Lower lobe of right lung (tissue), 2 donors: ENCODE data around the gene ARHGAP10. TPM values are rescaled to one million over a fixed set of nuclear protein-coding genes. Genes with fewer than 3 reads are reported as not detected.

Source experiments
- ATAC-seq, 2 donors: fragments of 200-7000 bp; cut with Tn5 transposase; one replicate each; pipeline ENCODE4 v1.9.1; 2020 to 2022; ENCODE audit warnings: mild to moderate bottlenecking in 2 of 2, moderate library complexity in 2 of 2
- DNase-seq: peaks from one replicate; pipeline ENCODE4 v3.0.0-alpha.2; 2020
- H3K27ac ChIP-seq: fragments of 200-600 bp; one replicate; pipeline ENCODE4 v1.8.0; 2022
- H3K27me3 ChIP-seq: fragments of 200-600 bp; one replicate; pipeline ENCODE4 v1.8.0; 2022; ENCODE audit warnings: low read depth
- H3K36me3 ChIP-seq: fragments of 200-600 bp; one replicate; pipeline ENCODE4 v1.8.0; 2022; ENCODE audit warnings: mild to moderate bottlenecking
- H3K4me1 ChIP-seq: fragments of 200-600 bp; one replicate; pipeline ENCODE4 v1.8.0; 2022
- H3K4me3 ChIP-seq: fragments of 200-600 bp; one replicate; pipeline ENCODE4 v1.8.0; 2022; ENCODE audit warnings: mild to moderate bottlenecking
- H3K9me3 ChIP-seq: fragments of 200-600 bp; one replicate; pipeline ENCODE4 v1.8.0; 2022
- intact Hi-C: fragments of 100-400 bp; cut with DNase I; formaldehyde crosslinking; loops from one replicate; pipeline ENCODE4 v1.11.0; 2022
- total RNA-seq: library from RNA; stranded (reverse); fragmentation: NEBNext Ultra II Directional; extraction: Animal tissue kit (Norgen Biotek cat#: 25700); gene quantifications from one replicate; pipeline ENCODE4 v1.2.1, GENCODE V29; 2021
- TF ChIP-seq, protein P1 (sequence below): fragments of 200-600 bp; IDR thresholded peaks from one replicate; pipeline ENCODE4 v1.8.0; 2022; ENCODE audit warnings: antibody characterized with exemption, mild to moderate bottlenecking
- donor health status: DM: no; HTN: yes; CAD: no; lungs with severe emphysema.

Gene ARHGAP10
- total RNA-seq, 1 donor from 2014 or later = 26.4 TPM

DNA sequence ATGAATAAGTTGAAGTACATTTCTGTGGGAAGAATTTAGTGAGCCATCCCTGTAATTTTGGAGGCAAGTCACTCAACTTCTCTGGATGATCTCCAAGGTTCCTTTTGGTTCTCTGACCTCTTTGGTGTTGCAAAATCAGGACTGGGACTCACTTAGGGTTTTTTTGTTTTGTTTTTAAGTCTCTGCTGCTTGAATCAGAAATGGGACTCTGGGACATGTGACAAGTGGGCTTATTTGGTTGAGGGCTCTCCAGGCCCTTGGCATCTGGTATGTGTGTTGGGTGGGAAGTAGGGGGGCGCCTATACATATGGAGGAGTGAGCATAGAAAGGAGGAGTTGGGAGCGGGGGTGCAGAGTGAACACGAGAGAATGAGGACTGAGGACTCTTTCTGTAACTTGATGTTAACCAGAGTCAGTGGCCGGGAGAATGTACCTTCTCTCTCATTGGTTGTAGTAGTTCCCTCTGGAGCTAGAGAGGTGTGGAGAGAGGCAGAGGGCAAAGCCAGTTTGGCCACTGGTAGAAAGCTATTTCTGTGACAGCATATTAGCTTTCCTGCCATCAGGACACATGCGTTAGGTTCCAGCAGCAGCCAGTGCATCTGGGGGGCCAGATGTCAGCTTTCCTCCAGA lies 1.9 kb downstream of the ARHGAP10 start:
- Histone ChIP-seq H3K36me3 (no peaks in the 10 kb centered on the region), H3K4me3 (peak overlapping the region; percentile 86), H3K27me3 (no peaks in the 10 kb centered on the region), H3K9me3 (no peaks in the 10 kb centered on the region), H3K4me1 (peaks cover 38% of the 10 kb centered on the region), H3K27ac (peak overlapping the region; percentile 88)
- intact Hi-C loops = no loop called here
- ATAC-seq (no peak), DNase-seq (no peak)
- TF ChIP-seq, protein P1, sequence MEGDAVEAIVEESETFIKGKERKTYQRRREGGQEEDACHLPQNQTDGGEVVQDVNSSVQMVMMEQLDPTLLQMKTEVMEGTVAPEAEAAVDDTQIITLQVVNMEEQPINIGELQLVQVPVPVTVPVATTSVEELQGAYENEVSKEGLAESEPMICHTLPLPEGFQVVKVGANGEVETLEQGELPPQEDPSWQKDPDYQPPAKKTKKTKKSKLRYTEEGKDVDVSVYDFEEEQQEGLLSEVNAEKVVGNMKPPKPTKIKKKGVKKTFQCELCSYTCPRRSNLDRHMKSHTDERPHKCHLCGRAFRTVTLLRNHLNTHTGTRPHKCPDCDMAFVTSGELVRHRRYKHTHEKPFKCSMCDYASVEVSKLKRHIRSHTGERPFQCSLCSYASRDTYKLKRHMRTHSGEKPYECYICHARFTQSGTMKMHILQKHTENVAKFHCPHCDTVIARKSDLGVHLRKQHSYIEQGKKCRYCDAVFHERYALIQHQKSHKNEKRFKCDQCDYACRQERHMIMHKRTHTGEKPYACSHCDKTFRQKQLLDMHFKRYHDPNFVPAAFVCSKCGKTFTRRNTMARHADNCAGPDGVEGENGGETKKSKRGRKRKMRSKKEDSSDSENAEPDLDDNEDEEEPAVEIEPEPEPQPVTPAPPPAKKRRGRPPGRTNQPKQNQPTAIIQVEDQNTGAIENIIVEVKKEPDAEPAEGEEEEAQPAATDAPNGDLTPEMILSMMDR = no peak

DNA sequence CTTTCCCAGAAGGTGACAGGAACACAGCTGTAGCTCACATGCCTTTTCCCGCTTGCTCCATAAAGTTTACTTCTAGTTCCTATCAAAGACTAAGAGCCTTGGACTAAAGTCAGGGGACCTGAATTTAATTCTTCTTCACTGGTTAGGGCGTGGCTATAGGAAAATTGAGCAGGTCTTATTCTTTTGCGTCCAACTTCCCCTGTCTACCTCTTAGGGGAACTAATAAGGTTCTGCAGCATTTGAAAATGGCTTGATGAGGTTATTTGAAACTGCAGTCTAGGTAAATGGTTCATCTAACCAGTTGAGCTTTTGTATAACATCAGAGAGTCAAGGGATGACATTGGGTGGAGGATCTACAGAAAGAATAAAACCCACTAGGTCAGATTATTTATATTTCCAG lies 2.6 kb downstream of the ARHGAP10 start:
- peak overlapping the region; percentile 86 for H3K4me3 ChIP-seq
- H3K4me1 ChIP-seq = peaks cover 38% of the 10 kb centered on the region
- TF ChIP-seq, protein P1 = no peak

DNA sequence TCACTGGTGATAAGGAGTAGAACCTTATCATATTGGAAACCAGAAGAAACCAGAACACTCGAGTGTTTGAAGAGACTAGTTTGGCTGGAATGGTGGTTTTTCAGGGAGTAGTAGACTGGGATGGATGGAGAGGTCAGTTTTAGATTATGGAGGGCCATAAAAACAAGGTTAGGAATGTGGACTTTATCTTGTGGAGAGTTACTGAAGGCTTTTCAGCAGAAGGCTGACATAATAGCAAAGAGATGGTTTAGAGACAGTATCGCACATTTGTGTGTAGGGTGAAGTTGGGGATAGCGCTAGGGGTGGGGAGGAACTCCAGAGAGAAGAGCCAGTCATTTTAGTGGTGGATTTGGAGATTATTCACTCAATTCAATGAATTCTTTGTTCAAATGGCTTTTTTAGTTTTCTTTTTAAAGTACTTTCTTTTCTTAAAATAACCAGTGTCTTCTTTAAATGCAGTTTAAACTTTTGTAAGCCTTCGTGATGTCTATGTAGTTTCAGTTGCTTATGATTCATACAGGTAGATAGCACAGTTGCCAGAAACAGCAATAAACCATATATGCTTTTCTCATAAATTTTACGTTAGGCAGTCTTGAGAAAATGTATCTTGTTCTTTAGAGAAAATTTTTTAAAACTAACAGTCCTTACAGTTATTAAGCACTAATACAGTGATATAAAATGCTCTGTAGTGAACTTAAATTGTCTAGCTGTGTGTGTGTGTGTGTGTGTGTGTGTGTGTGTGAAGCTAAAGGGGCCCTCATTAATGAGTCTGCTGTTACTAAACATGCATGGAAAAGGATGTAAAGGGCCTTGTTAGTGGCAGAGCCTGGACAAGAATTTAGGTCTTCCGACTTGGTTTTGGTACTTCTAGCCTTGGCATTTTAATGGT lies 3.8 kb downstream of the ARHGAP10 start:
- H3K4me1 ChIP-seq = peaks cover 38% of the 10 kb centered on the region
- no peaks in the 10 kb centered on the region for H3K27me3 ChIP-seq
- peak overlapping the region; percentile 86 for H3K4me3 ChIP-seq
- no peaks in the 10 kb centered on the region for H3K9me3 ChIP-seq
- TF ChIP-seq, protein P1 = no peak
- intact Hi-C loops = no loop called here
- H3K36me3 ChIP-seq = no peaks in the 10 kb centered on the region
- H3K27ac ChIP-seq = no peak overlapping the region
- DNase-seq (no peak), ATAC-seq (no peak)

More for the DNA sequence above, 2.6 kb downstream of the ARHGAP10 start:
- ATAC-seq (no peak), DNase-seq (no peak)
- H3K36me3 ChIP-seq = no peaks in the 10 kb centered on the region
- H3K9me3 ChIP-seq = no peaks in the 10 kb centered on the region
- peak overlapping the region; percentile 88 for H3K27ac ChIP-seq
- intact Hi-C loops = no loop called here
- H3K27me3 ChIP-seq = no peaks in the 10 kb centered on the region

DNA sequence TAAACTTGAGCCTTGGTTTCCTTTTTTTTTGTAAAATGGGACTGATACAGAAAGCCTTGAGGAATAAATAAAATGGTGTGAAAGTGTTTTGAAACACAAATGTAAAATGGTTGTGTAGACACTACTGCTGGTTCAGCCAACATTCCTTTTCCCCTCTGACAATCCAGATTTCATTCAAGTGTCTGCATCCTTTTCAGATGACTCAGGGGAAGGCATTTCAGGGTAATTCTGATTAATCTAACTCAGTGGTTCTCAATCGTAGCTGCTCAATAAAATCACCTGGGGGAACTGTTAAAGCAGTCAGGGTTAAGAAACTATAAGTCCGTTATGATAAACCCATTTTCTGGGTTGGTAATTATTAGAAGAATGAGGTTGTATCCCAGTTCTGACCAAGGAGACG lies 4.6 kb downstream of the ARHGAP10 start:
- H3K27ac ChIP-seq = no peak overlapping the region
- TF ChIP-seq, protein P1 = no peak
- no peaks in the 10 kb centered on the region for H3K9me3 ChIP-seq
- ATAC-seq = no peak
- intact Hi-C loops = no loop called here
- no peak for DNase-seq
- H3K4me3 ChIP-seq = no peak overlapping the region
- H3K27me3 ChIP-seq = no peaks in the 10 kb centered on the region
- no peaks in the 10 kb centered on the region for H3K36me3 ChIP-seq
- H3K4me1 ChIP-seq = peaks cover 38% of the 10 kb centered on the region

DNA sequence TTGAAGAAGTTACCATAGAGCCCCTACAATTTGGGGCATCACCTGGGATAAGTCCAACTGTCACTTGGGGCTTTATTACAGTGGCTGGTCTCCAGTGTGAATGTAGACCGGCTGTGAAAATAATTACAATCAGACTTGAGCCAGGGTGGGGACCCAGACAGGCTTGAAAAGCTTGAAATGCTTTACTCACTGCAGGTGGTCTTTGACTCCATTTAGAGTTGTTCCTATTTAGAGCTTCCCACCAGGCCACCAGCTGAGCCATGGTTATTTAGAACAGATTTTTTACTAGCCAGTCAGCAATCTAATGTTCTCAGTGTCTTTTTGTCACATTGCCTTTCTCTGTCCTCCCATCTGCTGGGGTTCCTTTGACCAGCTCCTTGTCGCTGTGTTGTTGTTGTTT lies 5.7 kb downstream of the ARHGAP10 start:
- Histone ChIP-seq H3K27ac (no peak overlapping the region), H3K9me3 (no peaks in the 10 kb centered on the region), H3K36me3 (no peaks in the 10 kb centered on the region), H3K4me1 (peaks cover 38% of the 10 kb centered on the region), H3K27me3 (no peaks in the 10 kb centered on the region), H3K4me3 (no peak overlapping the region)
- DNase-seq = no peak
- ATAC-seq = no peak
- intact Hi-C loops = no loop called here
- TF ChIP-seq, protein P1 = no peak
